Measurements from ENCODE around the gene PCDHGC3. TPM values are rescaled to one million over a fixed set of nuclear protein-coding genes. Genes with fewer than 3 reads are reported as not detected.

PCDHGC3 gene
- total RNA-seq, 1 donor from 2014 or later, result 51.4 TPM

GRCh38 chr5:141490771-141491170 lies 15.0 kb downstream of the PCDHGC3 start:
- H3K27ac ChIP-seq, result no peak overlapping the region
- peaks cover 7 to 16% of the 10 kb centered on the region in 2 donors for H3K4me1 ChIP-seq
- no peak for TF ChIP-seq CTCF (IDR thresholded peaks at IDR 0.05)
- no peak for DNase-seq (ENCODE audit: low spot score in 2 of 2)
- H3K4me3 ChIP-seq, result no peak overlapping the region
- no peaks in the 10 kb centered on the region for H3K27me3 ChIP-seq
- H3K9me3 ChIP-seq, result no peaks in the 10 kb centered on the region
- intact Hi-C loops (cut with DNase I), result no loop called here
- peaks cover 13 to 24% of the 10 kb centered on the region in 2 donors for H3K36me3 ChIP-seq

- Histone ChIP-seq H3K27me3 (no peaks in the 10 kb centered on the region), H3K4me3 (peak overlapping the region in 1 of 2 donors; percentile 13), H3K27ac (no peak overlapping the region), H3K9me3 (no peaks in the 10 kb centered on the region), H3K4me1 (peaks cover 7 to 16% of the 10 kb centered on the region in 2 donors), H3K36me3 (peaks cover 11 to 31% of the 10 kb centered on the region in 2 donors)
- no peak for DNase-seq (ENCODE audit: low spot score in 2 of 2)
- no peak for TF ChIP-seq CTCF (IDR thresholded peaks at IDR 0.05)
- intact Hi-C loops (cut with DNase I), result loop anchor here (2.0 kb wide), 1 partner anchor 15 kb away; no protein-coding TSS in a partner anchor
Measured at GRCh38 chr5:141491323-141492167, 15.8 kb downstream of the PCDHGC3 start.

DNA sequence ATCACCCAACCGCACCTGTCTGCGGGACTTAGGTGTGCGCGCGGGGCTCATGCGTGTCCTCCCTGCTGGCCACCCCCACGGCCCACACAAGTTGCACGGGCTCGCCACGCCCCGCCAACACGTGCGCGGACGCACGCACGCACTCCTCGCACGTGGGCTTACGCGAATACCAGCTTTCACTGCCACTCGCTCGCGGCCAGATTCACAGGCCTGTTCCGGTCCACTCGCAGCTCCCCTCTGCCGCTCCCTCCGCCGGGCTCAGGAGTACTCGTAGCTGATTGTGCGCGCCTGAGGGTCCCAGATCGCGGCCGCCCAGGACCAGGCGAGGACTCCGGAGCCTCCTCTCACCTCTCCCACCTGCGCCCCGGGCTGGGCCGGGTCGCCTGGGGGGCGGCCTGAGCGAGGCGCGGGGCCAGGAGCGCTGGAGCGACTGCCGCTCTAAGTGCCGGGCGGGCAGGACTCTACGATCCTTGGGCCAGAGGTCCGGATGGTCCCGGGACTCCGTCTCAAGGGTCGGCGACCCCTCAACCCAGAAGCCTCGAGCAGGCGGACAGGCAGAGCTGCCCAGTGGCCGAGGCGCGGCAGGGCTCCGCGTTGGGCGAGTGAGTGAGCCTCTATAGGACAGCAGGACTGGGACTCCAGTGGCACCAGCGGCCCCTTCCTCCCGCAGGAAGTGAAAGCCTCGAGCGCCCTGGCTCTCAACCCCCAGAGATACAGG lies 16.6 kb downstream of the PCDHGC3 start:
- peak overlapping the region in 1 of 2 donors; percentile 13 for H3K4me3 ChIP-seq
- TF ChIP-seq CTCF (IDR thresholded peaks at IDR 0.05), result no peak
- no peaks in the 10 kb centered on the region for H3K9me3 ChIP-seq
- H3K27ac ChIP-seq, result no peak overlapping the region
- DNase-seq (ENCODE audit: low spot score in 2 of 2), result no peak
- H3K4me1 ChIP-seq, result peaks cover 7 to 16% of the 10 kb centered on the region in 2 donors
- H3K27me3 ChIP-seq, result no peaks in the 10 kb centered on the region
- peaks cover 7 to 27% of the 10 kb centered on the region in 2 donors for H3K36me3 ChIP-seq
- intact Hi-C loops (cut with DNase I), result loop anchor here (2.0 kb wide), 1 partner anchor 14 kb away; no protein-coding TSS in a partner anchor

GRCh38 chr5:141493500-141494422 lies 18.0 kb downstream of the PCDHGC3 start:
- Histone ChIP-seq H3K27me3 (no peaks in the 10 kb centered on the region), H3K4me1 (peaks cover 7 to 15% of the 10 kb centered on the region in 2 donors), H3K36me3 (peaks cover 7 to 27% of the 10 kb centered on the region in 2 donors), H3K27ac (peak overlapping the region; percentile 19 to 39), H3K4me3 (peak overlapping the region in 1 of 2 donors; percentile 20), H3K9me3 (no peaks in the 10 kb centered on the region)
- intact Hi-C loops (cut with DNase I), result loop anchor here (2.0 kb wide), 1 partner anchor 13 kb away; no protein-coding TSS in a partner anchor
- peak in 1 of 2 donors; percentile 60 for DNase-seq (ENCODE audit: low spot score in 2 of 2)
- TF ChIP-seq CTCF (IDR thresholded peaks at IDR 0.05), result no peak
